ENCODE data around the gene WWP2. TPM values are rescaled to one million over a fixed set of nuclear protein-coding genes. Genes with fewer than 3 reads are reported as not detected.

WWP2 gene
- polyA plus RNA-seq, 1 donor from 2014 or later: 11.9 TPM

DNA sequence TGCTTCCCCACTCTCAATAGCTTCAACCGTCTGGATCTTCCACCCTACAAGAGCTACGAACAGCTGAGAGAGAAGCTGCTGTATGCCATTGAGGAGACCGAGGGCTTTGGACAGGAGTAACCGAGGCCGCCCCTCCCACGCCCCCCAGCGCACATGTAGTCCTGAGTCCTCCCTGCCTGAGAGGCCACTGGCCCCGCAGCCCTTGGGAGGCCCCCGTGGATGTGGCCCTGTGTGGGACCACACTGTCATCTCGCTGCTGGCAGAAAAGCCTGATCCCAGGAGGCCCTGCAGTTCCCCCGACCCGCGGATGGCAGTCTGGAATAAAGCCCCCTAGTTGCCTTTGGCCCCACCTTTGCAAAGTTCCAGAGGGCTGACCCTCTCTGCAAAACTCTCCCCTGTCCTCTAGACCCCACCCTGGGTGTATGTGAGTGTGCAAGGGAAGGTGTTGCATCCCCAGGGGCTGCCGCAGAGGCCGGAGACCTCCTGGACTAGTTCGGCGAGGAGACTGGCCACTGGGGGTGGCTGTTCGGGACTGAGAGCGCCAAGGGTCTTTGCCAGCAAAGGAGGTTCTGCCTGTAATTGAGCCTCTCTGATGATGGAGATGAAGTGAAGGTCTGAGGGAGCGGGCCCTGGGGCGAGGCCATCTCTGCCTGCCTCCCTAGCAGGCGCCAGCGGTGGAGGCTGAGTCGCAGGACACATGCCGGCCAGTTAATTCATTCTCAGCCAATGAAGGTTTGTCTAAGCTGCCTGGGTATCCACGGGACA lies 177.9 kb downstream of the WWP2 start:
- Histone ChIP-seq H3K4me3 (ENCODE audit: low read length) (no peak overlapping the region), H3K9ac (ENCODE audit: low read length) (no peak overlapping the region), H3K4me2 (ENCODE audit: low read length) (no peak overlapping the region), H2AFZ (ENCODE audit: low read depth, low read length) (no peak overlapping the region), H3K9me3 (ENCODE audit: low read length) (no peaks in the 10 kb centered on the region), H3K27me3 (ENCODE audit: insufficient read depth, low read depth, low read length) (no peaks in the 10 kb centered on the region), H3K79me2 (replicated peaks; ENCODE audit: insufficient read depth, low read length) (no peaks in the 10 kb centered on the region), H4K20me1 (ENCODE audit: insufficient read depth) (no peaks in the 10 kb centered on the region), H3F3A (ENCODE audit: insufficient read depth, low read length, poor library complexity, severe bottlenecking) (no peaks in the 10 kb centered on the region), H3K27ac (ENCODE audit: low read length) (no peak overlapping the region), H3K36me3 (ENCODE audit: insufficient read depth, low read length) (no peaks in the 10 kb centered on the region), H3K9me2 (ENCODE audit: insufficient read depth, low read length) (no peaks in the 10 kb centered on the region)
- TF ChIP-seq EZH2 (IDR thresholded peaks at IDR 0.05; ENCODE audit: borderline replicate concordance, insufficient read depth, low read length, poor library complexity, severe bottlenecking): no peak
- no peak for TF ChIP-seq TAF1 (IDR thresholded peaks at IDR 0.05; ENCODE audit: low read depth)
- TF ChIP-seq, protein P1, sequence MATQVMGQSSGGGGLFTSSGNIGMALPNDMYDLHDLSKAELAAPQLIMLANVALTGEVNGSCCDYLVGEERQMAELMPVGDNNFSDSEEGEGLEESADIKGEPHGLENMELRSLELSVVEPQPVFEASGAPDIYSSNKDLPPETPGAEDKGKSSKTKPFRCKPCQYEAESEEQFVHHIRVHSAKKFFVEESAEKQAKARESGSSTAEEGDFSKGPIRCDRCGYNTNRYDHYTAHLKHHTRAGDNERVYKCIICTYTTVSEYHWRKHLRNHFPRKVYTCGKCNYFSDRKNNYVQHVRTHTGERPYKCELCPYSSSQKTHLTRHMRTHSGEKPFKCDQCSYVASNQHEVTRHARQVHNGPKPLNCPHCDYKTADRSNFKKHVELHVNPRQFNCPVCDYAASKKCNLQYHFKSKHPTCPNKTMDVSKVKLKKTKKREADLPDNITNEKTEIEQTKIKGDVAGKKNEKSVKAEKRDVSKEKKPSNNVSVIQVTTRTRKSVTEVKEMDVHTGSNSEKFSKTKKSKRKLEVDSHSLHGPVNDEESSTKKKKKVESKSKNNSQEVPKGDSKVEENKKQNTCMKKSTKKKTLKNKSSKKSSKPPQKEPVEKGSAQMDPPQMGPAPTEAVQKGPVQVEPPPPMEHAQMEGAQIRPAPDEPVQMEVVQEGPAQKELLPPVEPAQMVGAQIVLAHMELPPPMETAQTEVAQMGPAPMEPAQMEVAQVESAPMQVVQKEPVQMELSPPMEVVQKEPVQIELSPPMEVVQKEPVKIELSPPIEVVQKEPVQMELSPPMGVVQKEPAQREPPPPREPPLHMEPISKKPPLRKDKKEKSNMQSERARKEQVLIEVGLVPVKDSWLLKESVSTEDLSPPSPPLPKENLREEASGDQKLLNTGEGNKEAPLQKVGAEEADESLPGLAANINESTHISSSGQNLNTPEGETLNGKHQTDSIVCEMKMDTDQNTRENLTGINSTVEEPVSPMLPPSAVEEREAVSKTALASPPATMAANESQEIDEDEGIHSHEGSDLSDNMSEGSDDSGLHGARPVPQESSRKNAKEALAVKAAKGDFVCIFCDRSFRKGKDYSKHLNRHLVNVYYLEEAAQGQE (IDR thresholded peaks at IDR 0.05; ENCODE audit: borderline replicate concordance): no peak
- TF ChIP-seq CTCF (IDR thresholded peaks at IDR 0.05; ENCODE audit: poor library complexity, severe bottlenecking): no peak
- TF ChIP-seq RAD21 (conservative IDR thresholded peaks at IDR 0.05): no peak
- no peak for TF ChIP-seq SMC3 (conservative IDR thresholded peaks at IDR 0.05; ENCODE audit: poor library complexity)
- TF ChIP-seq POLR2AphosphoS5 (IDR thresholded peaks at IDR 0.05): no peak
- no peak for TF ChIP-seq EP300 (conservative IDR thresholded peaks at IDR 0.05; ENCODE audit: poor library complexity, severe bottlenecking)

GRCh38 chr16:69940676-69941075 lies 178.5 kb downstream of the WWP2 start:
- H3K27ac ChIP-seq (ENCODE audit: low read length): no peak overlapping the region
- TF ChIP-seq EP300 (conservative IDR thresholded peaks at IDR 0.05; ENCODE audit: poor library complexity, severe bottlenecking) (no peak), POLR2AphosphoS5 (IDR thresholded peaks at IDR 0.05) (no peak), MXI1 (conservative IDR thresholded peaks at IDR 0.05; ENCODE audit: poor library complexity, severe bottlenecking) (no peak), TAF1 (IDR thresholded peaks at IDR 0.05; ENCODE audit: low read depth) (no peak), CTCF (IDR thresholded peaks at IDR 0.05; ENCODE audit: poor library complexity, severe bottlenecking) (no peak), RAD21 (conservative IDR thresholded peaks at IDR 0.05) (no peak), EZH2 (IDR thresholded peaks at IDR 0.05; ENCODE audit: borderline replicate concordance, insufficient read depth, low read length, poor library complexity, severe bottlenecking) (no peak), SMC3 (conservative IDR thresholded peaks at IDR 0.05; ENCODE audit: poor library complexity) (no peak)
- TF ChIP-seq, protein P1 (IDR thresholded peaks at IDR 0.05; ENCODE audit: borderline replicate concordance): no peak
- no peaks in the 10 kb centered on the region for H3K27me3 ChIP-seq (ENCODE audit: insufficient read depth, low read depth, low read length)
- H3K4me2 ChIP-seq (ENCODE audit: low read length): no peak overlapping the region
- no peaks in the 10 kb centered on the region for H3K79me2 ChIP-seq (replicated peaks; ENCODE audit: insufficient read depth, low read length)
- H2AFZ ChIP-seq (ENCODE audit: low read depth, low read length): no peak overlapping the region
- H4K20me1 ChIP-seq (ENCODE audit: insufficient read depth): no peaks in the 10 kb centered on the region
- no peak overlapping the region for H3K4me3 ChIP-seq (ENCODE audit: low read length)
- no peaks in the 10 kb centered on the region for H3K36me3 ChIP-seq (ENCODE audit: insufficient read depth, low read length)
- H3K9ac ChIP-seq (ENCODE audit: low read length): no peak overlapping the region
- H3K9me3 ChIP-seq (ENCODE audit: low read length): no peaks in the 10 kb centered on the region
- no peaks in the 10 kb centered on the region for H3K9me2 ChIP-seq (ENCODE audit: insufficient read depth, low read length)
- no peaks in the 10 kb centered on the region for H3F3A ChIP-seq (ENCODE audit: insufficient read depth, low read length, poor library complexity, severe bottlenecking)
